OCI-LY7 (cell line): ENCODE data around the gene METAP1D.

Experiments used
- CTCF ChIP-seq: fragments of 200-600 bp; sonication (generic); conservative IDR thresholded peaks from 2 replicates; pipeline ENCODE4 v1.5.1; 2014; ENCODE audit warnings: mild to moderate bottlenecking, antibody characterized with exemption, low read length, moderate library complexity, mixed read lengths
- EZH2phosphoT487 ChIP-seq: fragments of 200-600 bp; sonication (generic); IDR thresholded peaks from 2 replicates; pipeline ENCODE4 v1.6.1; 2018; ENCODE audit warnings: low read depth, borderline replicate concordance, mild to moderate bottlenecking, mixed run types, antibody characterized with exemption, low read length, moderate library complexity, mixed read lengths

DNA sequence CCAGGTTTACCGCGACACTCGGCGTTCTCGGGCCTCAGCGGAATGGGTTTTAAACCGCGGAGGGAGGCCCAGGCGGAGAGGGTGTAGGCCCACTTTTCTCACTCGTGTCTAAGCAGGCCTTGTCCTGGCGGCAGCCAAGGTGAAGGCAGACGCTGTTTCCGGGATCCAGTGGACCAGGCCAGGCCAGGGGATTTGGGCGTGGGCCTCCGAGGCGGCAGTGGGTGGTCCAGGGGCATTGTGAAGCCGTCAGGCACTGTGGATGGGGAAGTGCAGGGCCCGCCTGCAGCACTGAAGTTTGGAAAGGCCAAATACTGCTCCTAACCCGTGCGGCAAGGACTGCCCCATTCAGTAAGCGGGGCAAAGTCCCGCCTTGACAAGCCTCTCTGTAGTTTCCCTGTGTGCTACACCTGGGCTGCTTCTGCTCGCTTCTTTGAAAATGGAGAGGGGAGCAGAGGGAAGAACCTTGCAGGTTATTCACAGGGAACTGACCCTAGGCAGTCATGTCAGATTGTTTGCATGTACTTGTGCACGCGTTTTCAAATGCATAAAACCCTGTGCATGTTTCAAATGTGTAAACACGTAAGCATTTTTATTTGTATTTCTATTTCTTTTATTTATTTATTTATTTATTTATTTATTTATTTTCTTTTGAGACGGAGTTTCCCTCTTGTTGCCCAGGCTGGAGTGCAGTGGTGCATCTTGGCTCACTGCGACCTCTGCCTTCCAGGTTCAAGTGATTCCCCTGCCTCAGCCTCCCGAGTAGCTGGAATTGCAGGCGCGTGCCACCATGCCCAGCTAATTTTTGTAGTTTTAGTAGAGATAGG, 110.4 kb downstream of the METAP1D start:
- no peak for TF ChIP-seq CTCF
- TF ChIP-seq EZH2phosphoT487, result no peak
